IPS-20b (cell line): ENCODE measurements around the gene NSUN3.
"Not testable (repeated sequence)": the region's sequence is repeated elsewhere in the genome, so short reads cannot be mapped to it uniquely, and the experiment has no call there.

ENCODE experiments used
- H3K27ac ChIP-seq: one replicate; pipeline ENCODE4 v1.5.1; 2013; ENCODE audit warnings: low read length
- H3K27me3 ChIP-seq: 2 replicates; pipeline ENCODE4 v1.6.1; 2013; ENCODE audit warnings: mild to moderate bottlenecking, low read length, inconsistent platforms; ENCODE audit not compliant: insufficient read depth
- H3K36me3 ChIP-seq: 2 replicates; pipeline ENCODE4 v1.6.1; 2013; ENCODE audit warnings: low read depth, mild to moderate bottlenecking, inconsistent platforms, low read length, moderate library complexity; ENCODE audit not compliant: insufficient read depth
- H3K4me1 ChIP-seq: 2 replicates; pipeline ENCODE4 v1.6.1; 2013; ENCODE audit warnings: mild to moderate bottlenecking, control low read depth, inconsistent platforms, low read length, moderate library complexity; ENCODE audit not compliant: insufficient read depth
- H3K4me3 ChIP-seq: 2 replicates; pipeline ENCODE4 v1.5.1; 2013; ENCODE audit warnings: mild to moderate bottlenecking, low read length, inconsistent platforms
- H3K9ac ChIP-seq: 2 replicates; pipeline ENCODE4 v1.6.1; 2013; ENCODE audit warnings: low read depth, mild to moderate bottlenecking, inconsistent platforms, low read length, moderate library complexity
- H3K9me3 ChIP-seq: 2 replicates; pipeline ENCODE4 v1.6.1; 2013; ENCODE audit warnings: mild to moderate bottlenecking, low read depth, low read length, inconsistent platforms; ENCODE audit not compliant: insufficient read depth

NSUN3 gene

DNA sequence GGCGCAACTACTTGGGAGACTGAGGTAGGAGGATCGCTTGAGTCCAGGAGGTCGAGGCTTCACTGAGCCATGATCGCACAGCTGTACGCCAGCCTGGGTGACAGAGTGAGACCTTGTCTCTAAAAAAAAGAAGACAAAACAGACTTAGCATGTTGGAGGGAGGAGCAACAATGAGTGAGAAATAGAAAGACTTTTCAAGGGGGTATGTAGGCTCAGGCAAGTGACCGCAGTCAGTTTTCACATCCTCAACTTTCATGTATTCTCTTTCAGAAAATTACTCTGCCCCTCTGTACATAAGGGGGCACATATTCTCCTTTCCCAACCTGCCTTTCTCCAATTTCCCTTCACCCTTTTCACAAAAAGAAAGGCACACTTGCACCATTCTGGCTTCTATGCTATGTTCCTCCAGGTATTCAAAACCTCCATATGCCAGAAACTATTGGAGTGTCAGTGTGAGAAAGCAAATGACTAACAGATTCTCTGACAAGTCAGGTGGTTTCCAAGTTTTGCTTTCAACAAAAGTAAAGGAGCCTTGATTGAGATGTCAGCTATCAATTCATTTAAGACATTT lies 7.6 kb downstream of the NSUN3 start:
- Histone ChIP-seq H3K9ac (no peak overlapping the region), H3K27me3 (no peaks in the 10 kb centered on the region), H3K4me1 (no peaks in the 10 kb centered on the region), H3K4me3 (no peak overlapping the region), H3K9me3 (no peaks in the 10 kb centered on the region), H3K27ac (no peak overlapping the region), H3K36me3 (peaks cover 12% of the 10 kb centered on the region; the same call in 1 of the 2 replicates)

DNA sequence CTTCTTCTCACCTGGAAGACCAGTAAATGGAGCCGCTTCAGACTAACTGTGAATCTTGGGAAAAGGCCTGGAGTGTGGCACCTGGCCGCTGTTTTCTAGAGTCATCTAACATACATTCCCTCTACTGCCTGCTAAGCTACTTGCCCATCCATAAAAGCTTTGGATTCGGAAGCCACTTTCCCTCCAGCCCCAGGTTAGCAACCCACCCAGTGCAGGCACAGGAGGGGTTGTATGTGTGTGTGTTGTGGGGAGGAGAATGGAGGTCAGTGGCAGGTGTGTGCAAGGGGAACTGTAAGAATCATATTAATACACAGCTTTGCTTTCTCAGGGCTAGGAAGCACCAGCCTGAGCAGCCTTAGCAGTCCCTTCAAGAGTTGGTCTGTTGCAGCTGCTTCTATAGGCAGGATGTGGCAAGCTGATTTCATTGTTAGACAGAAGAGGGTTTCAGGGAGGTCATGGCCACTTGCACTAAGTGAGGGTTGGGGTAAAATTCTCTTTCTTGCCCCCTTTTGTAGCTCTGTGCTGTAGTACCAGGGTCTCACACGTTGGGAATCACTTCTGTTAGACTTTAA lies 8.9 kb downstream of the NSUN3 start:
- Histone ChIP-seq H3K36me3 (peaks cover 12% of the 10 kb centered on the region; the same call in 1 of the 2 replicates), H3K4me3 (no peak overlapping the region), H3K9ac (no peak overlapping the region), H3K4me1 (no peaks in the 10 kb centered on the region), H3K9me3 (no peaks in the 10 kb centered on the region), H3K27ac (no peak overlapping the region), H3K27me3 (no peaks in the 10 kb centered on the region)

DNA sequence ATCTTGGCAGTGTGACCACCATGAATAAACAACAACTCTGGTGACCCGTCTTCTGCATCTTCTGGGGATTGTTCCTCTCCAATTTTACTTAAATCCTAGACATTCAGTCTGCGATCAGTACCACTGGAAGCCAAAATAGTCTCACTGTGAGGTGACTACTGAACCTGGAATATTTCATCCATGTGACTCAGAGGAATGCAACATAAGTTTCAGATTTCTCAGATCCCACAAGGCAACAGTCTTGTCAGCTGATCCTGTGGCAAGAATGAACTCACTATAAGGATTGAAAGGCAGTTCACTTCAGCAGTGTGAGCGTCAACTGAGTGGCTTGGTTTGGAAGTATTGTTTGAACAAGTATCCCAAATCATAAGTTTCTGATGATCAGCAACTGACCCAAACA lies 13.2 kb downstream of the NSUN3 start:
- Histone ChIP-seq H3K27me3 (no peaks in the 10 kb centered on the region), H3K36me3 (0 out of 2 replicates have a peak, but pooled peaks cover 4% of the 10 kb centered on the region), H3K9me3 (no peaks in the 10 kb centered on the region), H3K4me3 (no peak overlapping the region), H3K4me1 (no peaks in the 10 kb centered on the region), H3K9ac (no peak overlapping the region), H3K27ac (no peak overlapping the region)

DNA sequence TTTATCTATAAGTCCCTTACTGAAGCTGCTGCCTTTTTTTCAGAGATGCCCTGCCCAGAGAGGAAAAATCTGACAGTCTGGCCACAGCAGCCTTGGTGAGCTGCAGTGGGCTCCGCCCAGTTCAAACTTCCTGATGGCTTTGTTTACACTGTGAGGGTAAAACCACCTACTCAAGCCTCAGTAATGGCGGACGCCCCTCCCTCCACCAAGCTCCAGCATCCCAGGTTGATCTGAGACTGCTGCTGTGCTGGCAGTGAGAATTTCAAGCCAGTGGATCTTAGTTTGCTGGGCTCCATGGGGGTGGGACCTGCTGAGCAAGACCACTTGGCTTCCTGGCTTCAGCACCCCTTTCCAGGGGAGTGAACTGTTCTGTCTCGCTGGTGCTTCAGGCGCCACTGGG lies 17.7 kb downstream of the NSUN3 start:
- not testable (repeated sequence) for H3K27ac ChIP-seq, H3K9ac ChIP-seq, H3K4me3 ChIP-seq, H3K27me3 ChIP-seq, H3K36me3 ChIP-seq, H3K9me3 ChIP-seq, H3K4me1 ChIP-seq

DNA sequence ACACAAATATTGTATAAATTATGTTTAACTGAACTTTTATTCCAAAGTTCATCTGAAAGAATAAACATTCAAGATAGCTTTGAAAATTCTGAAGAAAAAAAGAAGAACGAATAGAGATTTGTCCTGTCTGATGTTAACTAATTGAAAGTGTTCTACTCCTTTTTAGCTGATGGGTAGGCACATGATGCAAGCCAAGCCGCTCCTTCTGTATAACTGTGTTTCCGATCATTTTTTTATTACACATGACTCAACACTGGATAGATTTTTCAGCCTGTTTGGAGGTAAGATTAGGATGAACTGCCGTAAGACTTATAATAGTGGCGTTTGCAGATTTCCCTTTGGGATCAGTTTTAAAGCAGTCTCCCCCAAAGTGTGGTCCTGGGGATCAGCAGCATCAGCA lies 19.0 kb downstream of the NSUN3 start:
- no peak overlapping the region for H3K9ac ChIP-seq
- no peaks in the 10 kb centered on the region for H3K27me3 ChIP-seq
- no peaks in the 10 kb centered on the region for H3K4me1 ChIP-seq
- no peaks in the 10 kb centered on the region for H3K9me3 ChIP-seq
- no peak overlapping the region for H3K4me3 ChIP-seq
- H3K27ac ChIP-seq = no peak overlapping the region
- no peaks in the 10 kb centered on the region for H3K36me3 ChIP-seq

DNA sequence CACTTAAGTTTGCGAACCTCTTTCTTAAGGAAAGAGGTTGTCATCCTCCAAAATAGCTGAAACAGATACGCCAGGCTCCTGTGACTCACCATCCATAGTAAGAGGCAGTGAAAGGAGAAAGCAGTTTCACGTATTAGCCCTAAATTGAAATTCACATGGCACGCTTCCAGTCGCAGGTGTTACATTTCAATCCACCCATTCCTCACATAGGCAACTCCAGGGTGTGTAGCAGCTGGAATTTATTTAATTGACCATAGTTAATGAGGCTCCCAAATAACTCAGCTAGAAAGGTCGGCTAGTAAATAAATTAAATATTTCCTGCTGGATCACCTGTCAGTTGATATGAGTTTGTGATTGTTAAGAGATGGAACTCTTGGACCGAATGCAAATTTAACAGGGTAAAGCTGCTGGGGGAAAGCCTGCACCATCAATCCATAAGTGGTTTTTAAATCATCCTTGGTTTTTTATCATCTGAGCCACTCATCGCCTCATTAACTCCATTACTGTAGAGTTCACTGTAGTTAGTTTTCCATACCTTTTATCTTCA lies 19.6 kb downstream of the NSUN3 start:
- H3K9me3 ChIP-seq = no peaks in the 10 kb centered on the region
- H3K27me3 ChIP-seq = no peaks in the 10 kb centered on the region
- no peaks in the 10 kb centered on the region for H3K4me1 ChIP-seq
- H3K36me3 ChIP-seq = no peaks in the 10 kb centered on the region
- no peak overlapping the region for H3K9ac ChIP-seq
- H3K27ac ChIP-seq = no peak overlapping the region
- no peak overlapping the region for H3K4me3 ChIP-seq

DNA sequence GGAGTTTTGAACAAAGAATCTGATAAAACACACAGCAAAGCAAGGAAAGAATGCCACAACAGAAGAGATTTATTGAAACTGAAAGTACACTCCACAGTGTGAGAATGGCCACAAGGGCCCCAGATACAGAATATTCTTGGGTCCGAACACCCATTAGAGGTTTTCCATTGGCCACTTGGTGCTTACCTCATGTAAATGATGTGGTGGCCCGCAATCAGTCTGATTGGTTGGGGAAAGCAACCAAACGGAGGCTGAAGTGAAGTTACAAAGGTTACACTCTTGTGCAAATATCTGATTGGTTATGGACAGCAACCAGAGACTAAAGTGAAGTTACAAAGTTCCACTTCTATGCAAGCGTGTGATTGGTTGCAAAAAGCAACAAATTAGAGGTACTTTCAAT lies 20.4 kb downstream of the NSUN3 start:
- no peak overlapping the region for H3K27ac ChIP-seq
- no peaks in the 10 kb centered on the region for H3K36me3 ChIP-seq
- no peak overlapping the region for H3K4me3 ChIP-seq
- H3K4me1 ChIP-seq = no peaks in the 10 kb centered on the region
- H3K9ac ChIP-seq = no peak overlapping the region
- no peaks in the 10 kb centered on the region for H3K9me3 ChIP-seq
- no peaks in the 10 kb centered on the region for H3K27me3 ChIP-seq

DNA sequence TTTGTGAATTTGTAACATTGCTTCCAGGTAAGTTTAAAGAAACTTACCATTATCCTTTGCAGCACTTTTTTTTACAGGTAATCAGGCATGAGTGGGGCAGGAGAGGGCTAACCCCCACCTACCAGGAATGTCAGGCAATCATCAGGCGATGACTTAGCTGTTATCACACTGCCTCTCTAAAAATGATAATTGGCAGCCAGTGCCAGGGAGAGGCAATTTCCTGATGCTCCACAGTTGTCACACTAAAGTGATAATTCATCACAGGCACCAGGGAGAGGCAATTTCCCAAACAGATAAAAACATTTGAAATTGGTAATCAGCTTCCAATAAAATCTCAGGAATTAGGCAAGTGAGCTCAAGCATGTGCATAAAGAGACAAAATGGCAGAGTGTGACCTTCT lies 26.3 kb downstream of the NSUN3 start:
- H3K4me3 ChIP-seq = no peak overlapping the region
- no peak overlapping the region for H3K9ac ChIP-seq
- H3K4me1 ChIP-seq = no peaks in the 10 kb centered on the region
- H3K9me3 ChIP-seq = no peaks in the 10 kb centered on the region
- H3K27ac ChIP-seq = no peak overlapping the region
- no peaks in the 10 kb centered on the region for H3K27me3 ChIP-seq
- no peaks in the 10 kb centered on the region for H3K36me3 ChIP-seq

DNA sequence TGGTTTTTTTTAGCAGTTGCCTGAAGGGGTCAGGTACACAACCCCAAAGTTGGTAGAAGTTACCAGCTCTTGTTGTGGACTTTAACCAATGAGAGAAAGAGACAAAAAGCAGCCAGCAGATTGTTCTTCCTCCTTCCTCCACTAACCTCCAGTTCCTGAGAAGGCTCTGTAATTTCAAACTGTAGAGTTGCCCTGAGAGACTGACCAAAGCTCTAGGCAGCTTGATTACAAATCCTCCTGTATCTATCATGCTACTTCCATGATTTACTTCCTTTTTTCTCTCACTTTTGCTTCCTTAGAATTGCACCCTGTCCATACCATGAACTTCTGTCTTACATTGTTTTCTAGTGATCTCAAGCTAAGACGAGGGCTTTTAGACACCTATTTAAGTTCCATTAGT lies 29.2 kb downstream of the NSUN3 start:
- no peaks in the 10 kb centered on the region for H3K9me3 ChIP-seq
- no peak overlapping the region for H3K9ac ChIP-seq
- H3K4me1 ChIP-seq = no peaks in the 10 kb centered on the region
- no peaks in the 10 kb centered on the region for H3K27me3 ChIP-seq
- no peak overlapping the region for H3K4me3 ChIP-seq
- H3K27ac ChIP-seq = no peak overlapping the region
- H3K36me3 ChIP-seq = peaks cover 14% of the 10 kb centered on the region; the same call in 1 of the 2 replicates

DNA sequence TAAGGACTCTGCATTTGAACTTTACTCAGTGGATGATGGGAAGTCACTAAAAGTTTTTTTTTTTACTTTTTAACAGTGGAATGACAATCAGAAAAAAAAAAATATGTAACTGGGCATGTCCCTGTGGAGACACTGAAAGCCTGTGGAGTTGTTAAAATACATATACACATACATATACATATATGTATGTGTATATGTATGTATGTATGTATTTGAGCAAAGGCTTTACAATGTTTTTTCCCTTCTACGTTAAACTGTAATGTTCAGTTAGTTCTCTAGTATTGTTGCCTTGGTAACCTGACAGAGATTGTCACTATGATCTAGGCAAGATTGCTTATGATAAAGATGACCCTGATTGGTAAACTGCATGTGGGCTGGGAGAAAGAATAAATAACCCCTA lies 30.3 kb downstream of the NSUN3 start:
- Histone ChIP-seq H3K27me3 (no peaks in the 10 kb centered on the region), H3K27ac (no peak overlapping the region), H3K4me3 (no peak overlapping the region), H3K36me3 (peaks cover 17% of the 10 kb centered on the region; the same call in 1 of the 2 replicates), H3K9me3 (no peaks in the 10 kb centered on the region), H3K4me1 (no peaks in the 10 kb centered on the region), H3K9ac (no peak overlapping the region)

DNA sequence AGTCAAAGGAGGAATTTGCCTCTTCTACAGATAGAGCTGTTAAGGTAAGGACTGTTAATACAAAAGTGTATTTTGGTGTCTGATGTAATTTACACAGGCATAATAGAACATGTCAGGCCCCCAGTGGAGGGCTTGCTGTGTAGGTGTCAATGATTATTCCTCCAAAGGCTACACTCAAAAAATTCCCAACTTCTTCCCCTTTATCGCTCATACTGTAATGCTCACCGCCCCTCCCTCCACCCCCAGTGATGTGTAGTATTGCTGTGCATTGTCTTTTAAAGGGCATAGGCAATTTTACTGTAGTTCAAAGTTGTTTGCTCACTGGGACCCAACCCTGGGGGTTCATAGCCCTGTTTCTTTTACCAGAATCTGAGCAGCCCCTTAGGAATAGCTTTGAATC lies 32.2 kb downstream of the NSUN3 start:
- no peak overlapping the region for H3K27ac ChIP-seq
- H3K9ac ChIP-seq = no peak overlapping the region
- H3K4me1 ChIP-seq = no peaks in the 10 kb centered on the region
- H3K27me3 ChIP-seq = no peaks in the 10 kb centered on the region
- H3K36me3 ChIP-seq = peaks cover 27% of the 10 kb centered on the region; the same call in 1 of the 2 replicates
- H3K9me3 ChIP-seq = no peaks in the 10 kb centered on the region
- H3K4me3 ChIP-seq = no peak overlapping the region

DNA sequence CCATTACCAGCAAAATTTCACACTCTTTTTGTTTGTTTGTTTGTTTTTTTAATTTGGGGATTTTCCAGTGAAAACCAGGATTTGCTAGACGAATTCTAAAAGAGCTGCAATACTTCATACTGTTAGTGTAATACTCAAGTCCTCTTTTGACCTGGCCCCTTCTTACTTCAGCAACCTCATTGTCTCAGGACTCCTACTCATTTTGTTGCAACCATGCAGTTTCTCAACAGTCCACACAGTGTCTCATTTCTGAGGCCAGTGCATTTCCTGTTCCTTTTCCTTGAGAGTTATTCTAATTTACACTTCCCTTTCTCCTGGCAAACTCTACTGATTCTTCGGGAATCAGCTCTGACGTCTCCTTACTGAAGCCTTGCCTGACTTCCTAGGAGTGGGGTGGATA lies 35.6 kb downstream of the NSUN3 start:
- H3K36me3 ChIP-seq = peaks cover 30% of the 10 kb centered on the region; the same call in 1 of the 2 replicates
- no peaks in the 10 kb centered on the region for H3K27me3 ChIP-seq
- H3K9ac ChIP-seq = no peak overlapping the region
- H3K27ac ChIP-seq = no peak overlapping the region
- no peaks in the 10 kb centered on the region for H3K9me3 ChIP-seq
- no peak overlapping the region for H3K4me3 ChIP-seq
- H3K4me1 ChIP-seq = no peaks in the 10 kb centered on the region
